Adrenal gland (tissue), 5 donors: Measurements from ENCODE around the gene ZNF81.

Experiments used
- CTCF ChIP-seq, 6 experiments: fragments of 450-650 bp in 4 of 6; fragments of 200-600 bp in 2 of 6; sonication (generic) in 1 of 6; IDR thresholded peaks; 1 replicate in 5 of 6; 2 replicates in 1 of 6; pipeline versions ENCODE4 v1.5.1 to v1.8.0; 2016 to 2021; ENCODE audit warnings: antibody characterized with exemption in 6 of 6, mild to moderate bottlenecking in 2 of 6, moderate library complexity in 1 of 6
- POLR2A ChIP-seq, 2 donors: fragments of 450-650 bp; IDR thresholded peaks; one replicate each; pipeline ENCODE4 v1.6.1; 2017; ENCODE audit warnings: antibody characterized with exemption in 2 of 2, mild to moderate bottlenecking in 2 of 2, moderate library complexity in 1 of 2
- donor health status: DM: no; HTN: no; CAD: no.

DNA sequence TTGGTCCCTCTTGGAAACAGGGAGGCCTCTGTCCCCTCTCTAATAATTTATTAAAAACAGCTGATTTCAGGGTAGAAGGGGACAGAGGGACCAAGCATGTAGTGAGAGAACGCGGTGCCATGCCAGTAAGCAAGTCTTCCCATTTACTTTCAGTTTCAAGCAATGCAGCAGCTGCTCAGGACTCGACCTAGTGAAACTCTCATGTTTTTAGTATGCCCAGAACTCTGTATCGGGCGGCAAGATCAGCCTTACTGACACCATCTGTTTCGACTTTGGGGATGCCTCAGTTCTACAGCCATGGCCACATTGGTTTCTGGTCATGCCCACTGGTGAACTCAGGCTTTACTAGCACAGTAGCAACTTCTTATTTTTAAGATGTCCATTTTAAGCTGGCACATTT, 40.6 kb downstream of the ZNF81 start:
- TF ChIP-seq POLR2A (IDR thresholded peaks at IDR 0.05) (no peak), CTCF (IDR thresholded peaks at IDR 0.05) (no peak)
